Endothelial cell of umbilical vein (primary cell): Measurements from ENCODE around the gene BCL11B. TPM values are rescaled to one million over a fixed set of nuclear protein-coding genes. Genes with fewer than 3 reads are reported as not detected.

Source experiments
- BruUV-seq: library from RNA; stranded (reverse); fragments of 400-500 nt; replicated peaks from 2 replicates; lab custom pipeline; 2021; lab: Mats Ljungman, UMichigan
- CTCF ChIA-PET: fragments of 300-600, 350-600 bp; sonication (Branson Sonifier 250); formaldehyde crosslinking; loops from one replicate; lab custom pipeline; 2021; ENCODE audit warnings: antibody characterized with exemption, inconsistent platforms; lab: Charles Lee
- POLR2A ChIA-PET: fragments of 300-600, 350-600 bp; sonication (Branson Sonifier 250); formaldehyde crosslinking; loops from one replicate; lab custom pipeline; 2021; ENCODE audit warnings: antibody characterized with exemption, inconsistent platforms; lab: Charles Lee
- DNase-seq: peaks from one replicate; pipeline ENCODE4 v3.0.0-alpha.2; 2011; ENCODE audit warnings: low read depth, low spot score
- FAIRE-seq: peaks from 2 replicates; lab custom pipeline; 2011; peaks lifted over from hg19 to GRCh38; lab: Jason Lieb, UNC
- H2AFZ ChIP-seq: 2 replicates; pipeline ENCODE4 v1.6.0; 2012; ENCODE audit warnings: low read depth, low read length, control low read depth, inconsistent platforms
- H3K27ac ChIP-seq: 2 replicates; pipeline ENCODE4 v1.5.1; 2011; ENCODE audit warnings: low read depth, mild to moderate bottlenecking, control low read depth, low read length, moderate library complexity; ENCODE audit not compliant: insufficient read depth
- H3K27me3 ChIP-seq, 2 experiments: 2 replicates each; pipeline versions ENCODE4 v1.6.0 to v1.6.1; 2011; ENCODE audit warnings: low read length in 2 of 2, mixed read lengths in 1 of 2; ENCODE audit not compliant: control insufficient read depth in 2 of 2, insufficient read depth in 2 of 2
- H3K36me3 ChIP-seq, 2 experiments: 2 replicates in 1 of 2; 3 replicates in 1 of 2; pipeline ENCODE4 v1.5.1; 2011; ENCODE audit warnings: low read length in 2 of 2, mild to moderate bottlenecking in 1 of 2, moderate library complexity in 1 of 2; ENCODE audit not compliant: control insufficient read depth in 2 of 2, insufficient read depth in 2 of 2; ENCODE audit errors: extremely low read depth in 1 of 2
- H3K4me1 ChIP-seq: 3 replicates; pipeline ENCODE4 v1.5.1; 2011; ENCODE audit warnings: mild to moderate bottlenecking, low read length; ENCODE audit not compliant: control insufficient read depth, insufficient read depth; ENCODE audit errors: extremely low read depth
- H3K4me2 ChIP-seq: 2 replicates; pipeline ENCODE4 v1.6.1; 2011; ENCODE audit warnings: low read length, control low read depth, mixed read lengths; ENCODE audit not compliant: insufficient read depth
- H3K4me3 ChIP-seq, 3 experiments: fragments of 200-600 bp in 1 of 3; sonication (generic), shearing (Covaris generic) in 1 of 3; replicated peaks in 1 of 3; 2 replicates each; pipeline ENCODE4 v1.5.1; 2011 to 2016; ENCODE audit warnings: control low read depth in 3 of 3, low read length in 3 of 3, mild to moderate bottlenecking in 2 of 3, inconsistent platforms in 1 of 3, low read depth in 1 of 3, moderate library complexity in 1 of 3; ENCODE audit not compliant: insufficient read depth in 1 of 3
- H3K79me2 ChIP-seq: 2 replicates; pipeline ENCODE4 v1.6.0; 2012; ENCODE audit warnings: low read length, inconsistent platforms; ENCODE audit not compliant: control insufficient read depth, insufficient read depth
- H3K9ac ChIP-seq: replicated peaks from 2 replicates; pipeline ENCODE3; 2011; ENCODE audit warnings: low read length, control low read depth; ENCODE audit not compliant: insufficient read depth; ENCODE audit errors: extremely low read depth
- H3K9me1 ChIP-seq: replicated peaks from 3 replicates; pipeline ENCODE4 v1.6.0; 2011; ENCODE audit warnings: mild to moderate bottlenecking, low read length; ENCODE audit not compliant: control insufficient read depth, insufficient read depth; ENCODE audit errors: extremely low read depth
- H3K9me3 ChIP-seq: replicated peaks from 2 replicates; pipeline ENCODE4 v1.5.1; 2012; ENCODE audit warnings: low read length, inconsistent platforms; ENCODE audit not compliant: control insufficient read depth, insufficient read depth
- H4K20me1 ChIP-seq: replicated peaks from 2 replicates; pipeline ENCODE3; 2011; ENCODE audit warnings: mild to moderate bottlenecking, low read length; ENCODE audit not compliant: control insufficient read depth, insufficient read depth; ENCODE audit errors: extremely low read depth
- CTCF ChIP-seq, 2 donors: IDR thresholded peaks; 1 replicate in 1 of 2; 2 replicates in 1 of 2; pipeline ENCODE4 v1.5.1; 2011; ENCODE audit warnings: low read length in 2 of 2, mild to moderate bottlenecking in 2 of 2, moderate library complexity in 2 of 2, control low read depth in 1 of 2, inconsistent platforms in 1 of 2, low read depth in 1 of 2; ENCODE audit not compliant: insufficient read depth in 1 of 2; ENCODE audit errors: extremely low read depth in 1 of 2
- EZH2 ChIP-seq: IDR thresholded peaks from 2 replicates; pipeline ENCODE4 v1.6.1; 2012; ENCODE audit warnings: borderline replicate concordance, low read depth, mild to moderate bottlenecking, moderate library complexity, low read length, inconsistent platforms; ENCODE audit not compliant: severe bottlenecking
- FOS ChIP-seq: IDR thresholded peaks from 2 replicates; pipeline ENCODE4 v1.6.1; 2011; ENCODE audit warnings: mild to moderate bottlenecking, low read length, moderate library complexity, borderline replicate concordance; ENCODE audit not compliant: insufficient read depth
- GATA2 ChIP-seq: IDR thresholded peaks from 2 replicates; pipeline ENCODE4 v1.7.0; 2011; ENCODE audit warnings: low read depth, mild to moderate bottlenecking, moderate library complexity, mixed read lengths, low read length; ENCODE audit not compliant: insufficient read length, insufficient read depth
- JUN ChIP-seq: IDR thresholded peaks from 2 replicates; pipeline ENCODE4 v1.6.1; 2011; ENCODE audit warnings: borderline replicate concordance, low read depth; ENCODE audit not compliant: insufficient read length, insufficient read depth
- MYC ChIP-seq: IDR thresholded peaks from one replicate; pipeline ENCODE4 v1.6.1; 2011; ENCODE audit warnings: mild to moderate bottlenecking, low read depth, low read length
- POLR2A ChIP-seq: IDR thresholded peaks from 2 replicates; pipeline ENCODE4 v1.6.1; 2012; ENCODE audit warnings: low read depth, mild to moderate bottlenecking, control low read depth, low read length
- POLR2AphosphoS5 ChIP-seq: IDR thresholded peaks from 2 replicates; pipeline ENCODE4 v1.6.1; 2012; ENCODE audit warnings: low read depth, mild to moderate bottlenecking, control low read depth, low read length, moderate library complexity; ENCODE audit not compliant: insufficient read depth
- dilution Hi-C: fragments of 300-500 bp; cut with MboI; formaldehyde crosslinking; loops from one replicate; pipeline ENCODE4 v1.15.0; 2019; ENCODE audit warnings: low sequenced_read_pairs; ENCODE audit not compliant: extremely low pct_ligation_motif_present
- intact Hi-C: fragments of 100-400 bp; cut with micrococcal nuclease; formaldehyde crosslinking; loops from one replicate; pipeline ENCODE4 v1.10.0; 2022
- polyA plus RNA-seq, 4 experiments: library from polyadenylated mRNA; depleted of rRNA in 3 of 4; stranded (reverse) in 3 of 4; unstranded in 1 of 4; fragments of >200 nt; gene quantifications; 2 replicates each; pipeline versions ENCODE4 v1.2.1 to v1.2.3, GENCODE V29; 2011 to 2012; ENCODE audit warnings: missing spikeins in 1 of 4
- total RNA-seq: library from RNA; stranded (reverse); gene quantifications from 2 replicates; pipeline ENCODE4 v1.2.3, GENCODE V29; 2021
- TF ChIP-seq, protein P1 (sequence below): IDR thresholded peaks from 2 replicates; pipeline ENCODE4 v1.6.1; 2011; ENCODE audit not compliant: insufficient read depth, insufficient read length

Gene BCL11B
- total and polyA plus RNA-seq, 2 donors (not counting 3 experiments of a cell fraction or from before 2014, with no cell fraction given), result 0.03 to 0.07 TPM

- no peak for FAIRE-seq
- intact Hi-C loops, result no loop called here
Measured at GRCh38 chr14:99159341-99160340, 112.4 kb downstream of the BCL11B start.

More at GRCh38 chr14:99159341-99160340, 112.4 kb downstream of the BCL11B start:
- dilution Hi-C loops, result no loop called here
- no peaks in the 10 kb centered on the region for H3K27me3 ChIP-seq
- H3K4me1 ChIP-seq, result no peaks in the 10 kb centered on the region
- no peaks in the 10 kb centered on the region for H3K9me1 ChIP-seq
- no peaks in the 10 kb centered on the region for H3K36me3 ChIP-seq
- ChIA-PET POLR2A (no interaction called here), CTCF (no interaction called here)
- no peak overlapping the region for H3K27ac ChIP-seq
- H3K9ac ChIP-seq, result no peak overlapping the region
- no peaks in the 10 kb centered on the region for H3K9me3 ChIP-seq
- no peak overlapping the region for H3K4me3 ChIP-seq
- no peak for DNase-seq
- H3K4me2 ChIP-seq, result no peak overlapping the region
- no peak for TF ChIP-seq EZH2
- TF ChIP-seq MYC, result no peak
- TF ChIP-seq JUN, result no peak
- no peak for TF ChIP-seq POLR2AphosphoS5
- TF ChIP-seq GATA2, result no peak
- TF ChIP-seq, protein P1, sequence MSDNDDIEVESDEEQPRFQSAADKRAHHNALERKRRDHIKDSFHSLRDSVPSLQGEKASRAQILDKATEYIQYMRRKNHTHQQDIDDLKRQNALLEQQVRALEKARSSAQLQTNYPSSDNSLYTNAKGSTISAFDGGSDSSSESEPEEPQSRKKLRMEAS, result no peak
- TF ChIP-seq POLR2A, result no peak
- TF ChIP-seq FOS, result no peak
- no peak for TF ChIP-seq CTCF (IDR thresholded peaks at IDR 0.05; ENCODE audit: extremely low read depth in 1 of 2, insufficient read depth in 1 of 2, low read depth in 1 of 2, low read length in 2 of 2)
- H4K20me1 ChIP-seq, result no peaks in the 10 kb centered on the region
- no peak overlapping the region for H2AFZ ChIP-seq
- BruUV-seq, result no TSS peak
- H3K79me2 ChIP-seq, result no peaks in the 10 kb centered on the region
